NCI-H460 (cell line): Measurements from ENCODE around the gene RAB11FIP4. TPM values are rescaled to one million over a fixed set of nuclear protein-coding genes. Genes with fewer than 3 reads are reported as not detected.

Experiments
- DNase-seq: peaks from one replicate; pipeline ENCODE4 v3.0.0-alpha.2; 2016; ENCODE audit warnings: low read depth; ENCODE audit errors: extremely low read depth
- total RNA-seq: library from RNA; depleted of rRNA; stranded (reverse); fragments of >200 nt; shearing (Covaris generic); gene quantifications from 2 replicates; pipeline ENCODE4 v1.2.3, GENCODE V29; 2014

The RAB11FIP4 gene
- total RNA-seq, 1 experiment from 2014 or later: 0.97 TPM

DNA sequence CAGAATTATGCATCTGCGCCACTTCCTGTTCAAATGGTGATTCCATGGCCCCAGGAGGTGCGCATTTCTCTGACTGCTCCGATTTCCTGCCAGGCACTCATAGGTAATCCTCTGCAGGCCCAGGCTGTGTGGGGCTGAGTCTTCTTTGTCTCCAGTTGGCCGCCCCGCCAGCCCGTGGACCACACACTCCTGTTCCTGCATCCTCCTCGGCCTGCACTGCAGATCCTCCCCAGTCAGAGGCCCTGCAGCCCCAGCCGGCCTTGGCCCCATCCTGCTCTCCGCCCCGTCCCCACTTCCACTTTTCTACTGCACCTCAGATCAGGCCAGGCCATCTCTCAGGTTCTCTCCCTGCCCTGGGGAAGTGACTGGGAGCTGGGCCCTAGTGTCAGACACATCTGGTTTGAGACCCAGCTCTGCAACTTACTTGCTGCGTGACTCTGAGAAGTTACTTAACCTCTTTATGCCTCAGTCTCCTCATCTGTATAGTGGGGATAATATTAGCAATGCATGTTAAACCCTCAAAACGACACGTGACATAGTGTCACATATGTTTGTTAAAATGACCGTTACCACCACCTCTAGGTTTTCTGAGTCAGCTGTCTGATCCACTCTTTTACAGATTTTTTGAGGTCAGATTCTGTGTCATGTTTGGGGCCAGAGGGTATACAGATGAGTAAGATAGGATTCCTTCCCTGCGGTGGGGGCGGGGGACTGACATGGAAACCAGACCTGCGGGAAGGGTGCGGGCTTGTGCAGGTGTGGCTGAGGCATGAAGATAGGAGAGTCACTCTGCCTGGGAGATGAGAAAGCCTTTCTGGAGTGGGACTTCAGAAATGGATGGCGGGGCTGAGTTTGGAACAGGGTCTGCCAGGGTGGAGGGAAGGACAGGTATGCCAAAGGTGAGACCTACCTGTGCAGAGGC is 12.8 kb downstream of the RAB11FIP4 start:
- no peak for DNase-seq

DNA sequence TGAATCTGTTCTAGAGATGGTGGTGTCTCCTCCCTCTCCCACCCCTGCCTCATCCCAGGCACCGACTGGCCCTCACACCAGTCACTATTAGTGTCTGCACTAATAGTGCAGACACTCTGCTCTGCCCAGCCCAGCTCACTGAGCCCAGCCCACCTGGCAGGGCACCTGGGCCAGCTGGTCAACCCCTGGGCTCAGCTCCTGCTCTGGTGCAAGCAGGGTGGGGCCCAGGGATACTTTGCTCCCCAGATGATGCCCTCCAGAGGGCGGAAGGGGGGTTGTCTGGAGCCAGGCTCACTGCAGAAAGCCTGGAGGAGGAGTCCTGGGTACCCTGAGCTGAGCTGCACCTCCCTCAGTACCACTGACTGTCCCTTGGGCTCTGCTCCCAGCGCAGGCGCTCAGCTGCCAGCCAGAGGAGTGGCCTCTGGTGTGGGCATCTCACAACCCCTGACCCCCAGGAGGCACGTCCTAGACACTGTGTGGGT is 14.5 kb downstream of the RAB11FIP4 start:
- DNase-seq: no peak

DNA sequence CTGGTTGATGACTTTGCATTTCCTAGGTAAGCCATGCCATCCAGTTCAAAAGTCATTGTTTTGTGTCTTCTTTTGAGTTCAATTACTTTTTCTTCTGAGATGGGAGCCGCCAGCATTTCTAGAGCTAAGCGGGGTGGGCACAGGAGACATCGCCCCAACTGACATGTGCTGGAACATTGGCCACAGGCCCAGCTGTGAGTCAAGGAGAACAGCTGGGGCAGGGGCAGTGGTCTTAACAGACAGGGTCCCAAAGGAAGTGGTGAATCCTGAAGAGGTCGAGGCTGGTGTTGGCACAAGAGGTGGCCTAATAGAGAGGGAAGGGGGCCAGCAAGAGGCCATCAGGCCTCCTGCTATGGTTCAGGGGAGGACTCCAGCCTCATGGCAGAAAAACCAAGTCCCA is 17.1 kb downstream of the RAB11FIP4 start:
- DNase-seq: no peak

DNA sequence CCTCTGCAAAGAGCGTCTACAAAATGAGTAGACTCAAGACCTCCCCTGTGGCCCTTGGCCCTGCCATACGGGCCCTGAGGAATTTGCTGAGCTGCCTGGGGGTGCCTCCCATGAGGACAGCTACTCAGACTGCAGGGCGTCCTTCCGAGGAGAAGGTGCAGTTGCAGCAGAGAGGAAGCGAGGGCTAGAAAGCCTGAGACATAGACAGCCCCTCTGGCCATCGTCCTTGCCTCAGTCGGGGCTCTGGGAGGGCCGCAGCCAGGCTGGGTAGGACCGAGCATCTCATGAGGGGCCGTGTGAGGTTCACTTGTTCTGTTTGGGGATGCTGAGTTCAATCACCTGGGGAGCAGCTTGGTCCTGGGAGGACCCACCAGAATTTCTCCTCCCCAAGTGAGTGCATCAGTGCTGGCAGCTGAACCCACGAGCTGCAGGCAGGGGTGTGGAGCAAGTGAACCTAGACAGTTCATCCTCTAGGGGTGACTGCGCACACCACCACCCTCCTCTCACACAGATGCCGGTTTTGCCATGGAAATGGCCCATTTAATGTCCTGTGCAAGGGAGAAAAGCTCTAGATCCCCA is 20.3 kb downstream of the RAB11FIP4 start:
- DNase-seq: no peak

DNA sequence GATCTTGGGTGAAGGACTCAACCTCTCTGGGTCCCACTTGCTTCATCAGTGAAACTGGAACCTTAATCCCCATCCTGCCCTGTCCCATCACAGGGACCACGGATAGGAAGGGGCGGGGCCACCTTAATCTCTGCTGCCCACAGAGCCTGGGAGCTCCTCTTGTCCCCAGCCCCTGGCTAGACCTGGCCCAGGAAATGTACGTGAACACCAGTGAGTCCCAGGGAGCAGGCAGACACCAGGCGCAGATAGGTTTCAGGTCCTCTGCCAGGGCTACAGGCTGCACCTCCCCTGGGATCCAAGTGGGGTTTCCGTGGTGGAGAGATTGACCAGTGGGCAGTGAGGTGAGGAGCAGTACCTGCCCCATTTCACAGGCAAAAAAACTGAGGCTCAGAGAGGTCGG is 21.0 kb downstream of the RAB11FIP4 start:
- no peak for DNase-seq

- no peak for DNase-seq
Measured at GRCh38 chr17:31413081-31413799, 21.8 kb downstream of the RAB11FIP4 start.

DNA sequence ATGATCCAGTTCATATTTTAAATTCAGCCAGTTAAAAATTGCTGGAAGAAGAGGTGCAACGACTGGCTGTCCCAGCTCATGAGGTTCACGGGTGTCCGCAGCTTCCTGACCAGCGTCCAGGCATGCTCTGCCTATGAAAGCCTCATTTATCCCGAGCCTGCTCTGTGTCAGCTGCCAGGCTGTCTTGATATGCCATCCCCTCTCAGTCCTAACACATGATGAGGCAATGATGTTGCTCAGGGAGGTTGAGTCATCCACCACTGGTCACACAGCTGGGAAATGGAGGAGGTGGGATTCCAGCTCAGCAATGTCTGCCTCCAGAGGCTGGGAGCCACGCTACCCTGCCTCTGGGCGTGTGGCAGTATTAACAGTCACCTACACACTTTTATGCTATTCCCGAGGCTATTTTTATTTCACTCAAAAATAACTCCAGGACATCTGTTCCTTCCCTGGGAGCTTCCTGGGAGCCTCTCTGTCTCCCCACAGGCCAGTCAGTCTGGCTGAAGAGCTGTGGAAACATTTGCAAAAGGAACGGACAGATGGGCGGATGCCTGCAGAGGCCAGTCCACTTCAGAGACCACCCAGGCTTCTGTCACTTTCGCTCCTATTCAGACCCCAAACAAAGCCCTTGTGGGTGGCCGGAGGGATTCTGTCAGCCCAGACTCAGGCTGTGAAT is 22.5 kb downstream of the RAB11FIP4 start:
- DNase-seq: no peak

- DNase-seq: no peak
Measured at GRCh38 chr17:31414550-31414918, 23.1 kb downstream of the RAB11FIP4 start.

GRCh38 chr17:31415004-31415454 is 23.6 kb downstream of the RAB11FIP4 start:
- DNase-seq: no peak

DNA sequence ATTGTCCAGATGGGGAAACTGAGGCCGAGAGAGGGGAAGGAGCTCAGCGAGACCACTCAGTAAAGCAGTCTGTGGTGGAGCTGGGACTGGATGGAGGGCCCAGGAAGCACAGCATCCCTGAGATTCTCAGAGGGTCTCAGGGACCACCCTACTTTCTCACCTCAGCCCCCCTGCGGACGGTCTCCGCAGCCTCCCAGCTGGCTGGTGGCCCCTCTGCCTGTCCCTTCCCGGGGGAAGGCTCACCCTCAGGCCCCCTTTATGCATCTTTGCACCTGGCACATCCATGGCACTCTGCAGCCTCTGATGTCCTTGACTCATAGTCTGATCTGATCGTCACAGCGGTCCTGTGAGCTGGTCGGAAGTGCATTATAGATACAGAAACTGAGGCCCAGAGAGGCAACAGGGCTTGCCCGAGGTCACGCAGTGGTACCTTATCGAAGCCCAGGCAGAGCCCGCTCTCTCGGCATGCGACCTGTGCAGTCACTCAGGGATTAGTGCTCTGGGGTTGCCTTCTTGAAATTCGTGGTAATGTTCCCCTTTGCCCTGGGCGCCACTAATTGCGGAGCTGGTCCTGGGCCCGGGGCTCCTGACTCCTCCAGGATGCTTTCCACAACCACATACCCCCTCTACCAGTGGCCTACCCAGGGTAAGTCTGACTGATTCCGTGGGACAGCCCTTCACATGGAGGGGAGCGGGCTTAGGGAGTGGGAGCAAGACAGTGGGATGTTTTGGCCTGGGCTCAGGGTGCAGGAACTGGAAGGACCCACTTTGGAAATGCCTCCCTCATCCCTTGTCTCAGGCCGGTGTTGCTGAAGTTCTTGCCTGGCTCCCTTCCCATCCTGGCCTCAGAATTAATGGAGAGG is 24.4 kb downstream of the RAB11FIP4 start:
- no peak for DNase-seq

GRCh38 chr17:31416503-31416923 is 25.0 kb downstream of the RAB11FIP4 start:
- no peak for DNase-seq

GRCh38 chr17:31417051-31417792 is 25.7 kb downstream of the RAB11FIP4 start:
- DNase-seq: no peak

DNA sequence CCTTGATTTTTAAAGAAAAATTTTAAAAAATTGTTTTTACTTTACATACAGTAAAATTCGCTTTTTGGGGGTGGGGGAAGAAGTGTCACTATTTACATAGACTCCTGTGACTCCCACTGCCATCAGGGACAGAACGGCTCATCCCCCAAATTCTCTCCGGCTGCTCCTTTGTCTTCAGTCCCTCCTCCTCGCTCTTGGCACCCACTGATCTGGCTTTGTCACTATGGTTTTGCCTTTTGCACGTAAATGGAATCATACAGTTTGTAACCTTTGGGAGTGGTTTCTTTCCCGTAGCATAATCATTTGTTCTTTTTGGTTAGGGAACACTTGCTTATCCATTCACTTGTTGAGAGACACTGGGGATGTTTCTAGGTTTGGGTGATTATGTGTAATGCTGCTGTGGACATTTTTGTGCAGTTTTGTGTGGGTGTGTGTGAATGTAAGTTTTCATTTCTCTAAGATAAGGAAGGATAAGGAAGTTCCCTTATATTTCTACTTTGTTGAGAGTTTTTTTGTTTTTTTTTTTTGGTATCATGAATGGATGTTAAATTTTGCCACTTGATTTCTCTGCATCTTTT is 27.4 kb downstream of the RAB11FIP4 start:
- DNase-seq: no peak

GRCh38 chr17:31422443-31422842 is 31.0 kb downstream of the RAB11FIP4 start:
- no peak for DNase-seq

DNA sequence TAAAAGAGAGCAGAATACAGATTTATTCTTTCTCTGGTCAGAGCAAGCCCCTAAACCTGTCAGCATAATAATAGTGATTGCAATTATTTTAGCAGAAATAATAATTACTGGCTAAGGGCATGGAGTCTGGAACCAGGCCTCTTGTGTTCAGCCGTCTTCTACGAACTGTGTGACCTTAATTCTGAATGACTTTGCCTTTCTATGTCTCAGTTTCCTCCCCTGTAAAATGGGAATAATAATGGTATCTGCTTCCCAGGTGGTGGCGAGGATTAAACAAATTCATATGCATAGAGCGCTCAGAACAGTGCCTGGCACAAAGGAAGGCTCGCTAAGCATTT is 33.4 kb downstream of the RAB11FIP4 start:
- no peak for DNase-seq

- DNase-seq: no peak
Measured at GRCh38 chr17:31425282-31426040, 34.0 kb downstream of the RAB11FIP4 start.

DNA sequence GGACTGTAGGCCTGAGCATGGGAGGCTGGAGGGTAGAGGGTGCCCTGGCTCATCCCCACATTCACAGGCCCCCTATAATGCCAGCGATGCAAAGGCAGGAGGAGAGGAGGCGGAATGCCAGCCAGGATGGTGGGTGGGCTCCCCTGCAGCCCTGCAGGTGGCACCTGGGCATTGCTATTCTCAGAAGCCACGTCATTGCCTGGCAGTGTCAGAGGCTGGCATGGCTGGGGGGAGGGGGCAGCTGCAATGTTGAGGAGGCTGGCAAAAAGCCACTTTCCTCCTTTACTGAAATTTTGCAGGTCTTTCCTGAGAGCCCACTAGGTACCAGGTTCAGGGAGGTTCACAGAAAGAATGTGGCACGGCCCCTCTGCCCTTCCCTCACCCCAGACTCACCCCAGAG is 36.2 kb downstream of the RAB11FIP4 start:
- DNase-seq: no peak

GRCh38 chr17:31428111-31428510 is 36.6 kb downstream of the RAB11FIP4 start:
- DNase-seq: no peak
